Measurements from ENCODE around the gene SLC39A9.

GRCh38 chr14:69451941-69452340 is 53.4 kb downstream of the SLC39A9 start:
- no peak for TF ChIP-seq POLR2A (IDR thresholded peaks at IDR 0.05)
- TF ChIP-seq, protein P1, sequence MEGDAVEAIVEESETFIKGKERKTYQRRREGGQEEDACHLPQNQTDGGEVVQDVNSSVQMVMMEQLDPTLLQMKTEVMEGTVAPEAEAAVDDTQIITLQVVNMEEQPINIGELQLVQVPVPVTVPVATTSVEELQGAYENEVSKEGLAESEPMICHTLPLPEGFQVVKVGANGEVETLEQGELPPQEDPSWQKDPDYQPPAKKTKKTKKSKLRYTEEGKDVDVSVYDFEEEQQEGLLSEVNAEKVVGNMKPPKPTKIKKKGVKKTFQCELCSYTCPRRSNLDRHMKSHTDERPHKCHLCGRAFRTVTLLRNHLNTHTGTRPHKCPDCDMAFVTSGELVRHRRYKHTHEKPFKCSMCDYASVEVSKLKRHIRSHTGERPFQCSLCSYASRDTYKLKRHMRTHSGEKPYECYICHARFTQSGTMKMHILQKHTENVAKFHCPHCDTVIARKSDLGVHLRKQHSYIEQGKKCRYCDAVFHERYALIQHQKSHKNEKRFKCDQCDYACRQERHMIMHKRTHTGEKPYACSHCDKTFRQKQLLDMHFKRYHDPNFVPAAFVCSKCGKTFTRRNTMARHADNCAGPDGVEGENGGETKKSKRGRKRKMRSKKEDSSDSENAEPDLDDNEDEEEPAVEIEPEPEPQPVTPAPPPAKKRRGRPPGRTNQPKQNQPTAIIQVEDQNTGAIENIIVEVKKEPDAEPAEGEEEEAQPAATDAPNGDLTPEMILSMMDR (IDR thresholded peaks at IDR 0.05) = no peak
- no peak for TF ChIP-seq EP300 (IDR thresholded peaks at IDR 0.05)

Data from stomach (tissue), 4 donors.